H9 (cell line): ENCODE measurements around the gene PTPRR. TPM values are rescaled to one million over a fixed set of nuclear protein-coding genes. Genes with fewer than 3 reads are reported as not detected.

Source experiments
- DNase-seq: peaks from one replicate; pipeline ENCODE4 v3.0.0-alpha.2; 2017
- H2AFZ ChIP-seq: one replicate; pipeline ENCODE4 v1.6.1; 2013; ENCODE audit warnings: mild to moderate bottlenecking, low read length, control low read depth, moderate library complexity
- H2AK5ac ChIP-seq: 2 replicates; pipeline ENCODE4 v1.6.1; 2013; ENCODE audit warnings: low read length, control low read depth, mixed read lengths; ENCODE audit not compliant: insufficient read length
- H2BK120ac ChIP-seq: one replicate; pipeline ENCODE4 v1.6.1; 2013; ENCODE audit warnings: low read depth, mild to moderate bottlenecking, low read length, control low read depth, inconsistent platforms; ENCODE audit not compliant: poor library complexity, severe bottlenecking
- H2BK12ac ChIP-seq: 2 replicates; pipeline ENCODE4 v1.6.1; 2013; ENCODE audit warnings: low read length, control low read depth, mixed read lengths, low read depth; ENCODE audit not compliant: insufficient read length
- H2BK15ac ChIP-seq: 2 replicates; pipeline ENCODE4 v1.6.1; 2013; ENCODE audit warnings: low read depth, low read length, control low read depth
- H2BK20ac ChIP-seq: one replicate; pipeline ENCODE4 v1.6.1; 2013; ENCODE audit warnings: low read depth, mild to moderate bottlenecking, low read length, control low read depth, inconsistent platforms; ENCODE audit not compliant: poor library complexity, severe bottlenecking
- H2BK5ac ChIP-seq: 2 replicates; pipeline ENCODE4 v1.6.1; 2013; ENCODE audit warnings: low read length, control low read depth, mixed read lengths; ENCODE audit not compliant: insufficient read length
- H3K14ac ChIP-seq: 2 replicates; pipeline ENCODE4 v1.6.1; 2013; ENCODE audit warnings: low read length, control low read depth; ENCODE audit not compliant: insufficient read depth
- H3K18ac ChIP-seq: 2 replicates; pipeline ENCODE4 v1.6.1; 2013; ENCODE audit warnings: low read depth, mild to moderate bottlenecking, mixed read lengths, low read length, control low read depth; ENCODE audit not compliant: insufficient read length
- H3K23ac ChIP-seq: 2 replicates; pipeline ENCODE4 v1.6.1; 2013; ENCODE audit warnings: low read length, control low read depth, mixed read lengths, low read depth; ENCODE audit not compliant: insufficient read length
- H3K23me2 ChIP-seq: 2 replicates; pipeline ENCODE4 v1.6.1; 2013; ENCODE audit warnings: low read depth, mild to moderate bottlenecking, mixed read lengths, low read length, control low read depth; ENCODE audit not compliant: insufficient read length, poor library complexity, severe bottlenecking
- H3K27ac ChIP-seq: 2 replicates; pipeline ENCODE4 v1.5.1; 2013; ENCODE audit warnings: low read length, control low read depth, mixed read lengths, low read depth; ENCODE audit not compliant: insufficient read length
- H3K27me3 ChIP-seq: 2 replicates; pipeline ENCODE4 v1.6.1; 2013; ENCODE audit warnings: low read length, control low read depth, inconsistent platforms; ENCODE audit not compliant: insufficient read depth
- H3K4ac ChIP-seq: 2 replicates; pipeline ENCODE4 v1.6.1; 2013; ENCODE audit warnings: low read depth, mild to moderate bottlenecking, control low read depth, inconsistent platforms, low read length, moderate library complexity
- H3K4me1 ChIP-seq: 2 replicates; pipeline ENCODE4 v1.6.1; 2013; ENCODE audit warnings: low read length, control low read depth, inconsistent platforms; ENCODE audit not compliant: insufficient read depth
- H3K4me2 ChIP-seq: 2 replicates; pipeline ENCODE4 v1.6.1; 2013; ENCODE audit warnings: low read length, control low read depth, mixed read lengths; ENCODE audit not compliant: insufficient read length, insufficient read depth
- H3K56ac ChIP-seq: 2 replicates; pipeline ENCODE4 v1.6.1; 2013; ENCODE audit warnings: low read depth, mild to moderate bottlenecking, mixed read lengths, low read length, control low read depth; ENCODE audit not compliant: insufficient read length
- H3K79me1 ChIP-seq: 2 replicates; pipeline ENCODE4 v1.6.1; 2013; ENCODE audit warnings: low read depth, mild to moderate bottlenecking, moderate library complexity, low read length, control low read depth, inconsistent platforms; ENCODE audit not compliant: insufficient read depth, poor library complexity, severe bottlenecking
- H3K79me2 ChIP-seq: 2 replicates; pipeline ENCODE4 v1.6.1; 2013; ENCODE audit warnings: low read length, control low read depth, inconsistent platforms; ENCODE audit not compliant: insufficient read depth
- H3K9ac ChIP-seq: 2 replicates; pipeline ENCODE4 v1.6.1; 2013; ENCODE audit warnings: low read length, control low read depth, mixed read lengths; ENCODE audit not compliant: insufficient read length; ENCODE audit errors: extremely low read depth
- H3K9me3 ChIP-seq: one replicate; pipeline ENCODE4 v1.6.1; 2013; ENCODE audit warnings: low read depth, low read length, inconsistent platforms; ENCODE audit not compliant: control insufficient read depth
- H3T11ph ChIP-seq: one replicate; pipeline ENCODE4 v1.6.1; 2013; ENCODE audit warnings: mild to moderate bottlenecking, low read length, control low read depth, inconsistent platforms
- H4K20me1 ChIP-seq: one replicate; pipeline ENCODE4 v1.6.1; 2013; ENCODE audit not compliant: control insufficient read depth, insufficient read length, insufficient read depth
- H4K5ac ChIP-seq: 2 replicates; pipeline ENCODE4 v1.6.1; 2013; ENCODE audit warnings: low read depth, mild to moderate bottlenecking, mixed read lengths, low read length, control low read depth; ENCODE audit not compliant: insufficient read length
- H4K8ac ChIP-seq: replicated peaks from 2 replicates; pipeline ENCODE4 v1.6.1; 2013; ENCODE audit warnings: low read length, control low read depth, mixed read lengths, low read depth; ENCODE audit not compliant: insufficient read length
- H4K91ac ChIP-seq: 2 replicates; pipeline ENCODE4 v1.6.1; 2013; ENCODE audit warnings: low read depth, mild to moderate bottlenecking, moderate library complexity, mixed read lengths, low read length, control low read depth; ENCODE audit not compliant: insufficient read length
- H3K27ac Mint-ChIP-seq, 3 experiments: 2 replicates in 2 of 3; 3 replicates in 1 of 3; pipeline ENCODE4 v1.8.0; 2020 to 2021; ENCODE audit warnings: mixed read lengths in 3 of 3, mild to moderate bottlenecking in 1 of 3, moderate library complexity in 1 of 3
- H3K27me3 Mint-ChIP-seq: 2 replicates; pipeline ENCODE4 v1.8.0; 2021; ENCODE audit warnings: low read depth, mild to moderate bottlenecking, moderate library complexity, mixed read lengths
- H3K36me3 Mint-ChIP-seq, 3 experiments: 2 replicates in 2 of 3; 3 replicates in 1 of 3; pipeline ENCODE4 v1.8.0; 2020 to 2021; ENCODE audit warnings: low read depth in 3 of 3, mixed read lengths in 3 of 3; ENCODE audit not compliant: insufficient read depth in 1 of 3
- H3K4me1 Mint-ChIP-seq, 2 experiments: 2 replicates each; pipeline ENCODE4 v1.8.0; 2020; ENCODE audit warnings: mixed read lengths in 2 of 2
- H3K4me3 Mint-ChIP-seq, 2 experiments: 2 replicates in 1 of 2; 3 replicates in 1 of 2; pipeline ENCODE4 v1.8.0; 2020 to 2021; ENCODE audit warnings: mild to moderate bottlenecking in 2 of 2, mixed read lengths in 2 of 2, moderate library complexity in 1 of 2
- H3K9me3 Mint-ChIP-seq, 2 experiments: 2 replicates in 1 of 2; 3 replicates in 1 of 2; pipeline ENCODE4 v1.8.0; 2020; ENCODE audit warnings: mild to moderate bottlenecking in 2 of 2, mixed read lengths in 2 of 2, moderate library complexity in 1 of 2
- WGBS: extraction: QIAGEN DNeasy Blood & Tissue Kit; methylation state at CpG from one replicate; pipeline ENCODE4 v1.1.7; 2013; ENCODE audit warnings: missing lambda C conversion rate, low lambda C conversion rate, mixed read lengths; ENCODE audit not compliant: insufficient read length; ENCODE audit errors: extremely low coverage; 5-methylcytosine and 5-hydroxymethylcytosine counted together
- total RNA-seq: library from RNA; stranded (reverse); gene quantifications from 2 replicates; pipeline ENCODE4 v1.2.1, GENCODE V29; 2021
- TF ChIP-seq, protein P1 (sequence below): fragments of 200-600 bp; sonication (generic); conservative IDR thresholded peaks from 3 replicates; pipeline ENCODE4 v1.8.0; 2021; ENCODE audit warnings: antibody characterized with exemption, mild to moderate bottlenecking

The PTPRR gene
- total RNA-seq, 1 experiment from 2014 or later, result 0.22 TPM

DNA sequence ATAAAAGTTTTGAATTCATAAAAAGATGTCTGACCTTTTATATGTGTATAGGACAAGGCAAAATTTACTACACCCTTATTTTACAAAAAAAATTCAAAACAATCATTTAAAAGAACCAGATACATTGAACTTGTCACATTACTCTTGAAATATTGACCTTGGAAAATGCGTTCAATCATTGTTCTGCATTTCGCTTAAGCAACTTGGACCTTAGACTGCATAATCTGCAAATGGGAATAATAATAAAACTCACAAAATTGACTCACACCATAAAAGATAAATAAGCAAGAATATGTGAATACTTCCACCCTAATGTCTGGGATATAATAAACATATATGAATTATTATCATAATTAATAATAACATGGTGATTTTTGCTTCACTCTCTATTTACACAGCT, 213.9 kb downstream of the PTPRR start:
- Histone ChIP-seq H4K20me1 (no peaks in the 10 kb centered on the region), H3T11ph (no peak overlapping the region), H2BK15ac (no peak overlapping the region), H2BK120ac (no peak overlapping the region), H3K27ac (no peak overlapping the region), H3K79me2 (no peaks in the 10 kb centered on the region), H3K4ac (no peak overlapping the region), H3K23me2 (no peaks in the 10 kb centered on the region), H3K14ac (no peak overlapping the region), H2BK12ac (no peak overlapping the region), H4K91ac (no peak overlapping the region), H3K4me2 (no peak overlapping the region), H4K5ac (no peak overlapping the region), H3K9me3 (no peaks in the 10 kb centered on the region), H3K56ac (no peak overlapping the region), H2BK5ac (no peak overlapping the region), H3K18ac (no peak overlapping the region), H4K8ac (no peak overlapping the region), H3K27me3 (no peaks in the 10 kb centered on the region), H3K23ac (no peak overlapping the region), H2BK20ac (no peak overlapping the region), H3K4me1 (no peaks in the 10 kb centered on the region), H3K79me1 (no peaks in the 10 kb centered on the region), H2AK5ac (no peak overlapping the region), H2AFZ (no peak overlapping the region), H3K9ac (no peak overlapping the region)
- no CpG with 5 or more reads among the region's 2 CpGs for WGBS
- TF ChIP-seq, protein P1, sequence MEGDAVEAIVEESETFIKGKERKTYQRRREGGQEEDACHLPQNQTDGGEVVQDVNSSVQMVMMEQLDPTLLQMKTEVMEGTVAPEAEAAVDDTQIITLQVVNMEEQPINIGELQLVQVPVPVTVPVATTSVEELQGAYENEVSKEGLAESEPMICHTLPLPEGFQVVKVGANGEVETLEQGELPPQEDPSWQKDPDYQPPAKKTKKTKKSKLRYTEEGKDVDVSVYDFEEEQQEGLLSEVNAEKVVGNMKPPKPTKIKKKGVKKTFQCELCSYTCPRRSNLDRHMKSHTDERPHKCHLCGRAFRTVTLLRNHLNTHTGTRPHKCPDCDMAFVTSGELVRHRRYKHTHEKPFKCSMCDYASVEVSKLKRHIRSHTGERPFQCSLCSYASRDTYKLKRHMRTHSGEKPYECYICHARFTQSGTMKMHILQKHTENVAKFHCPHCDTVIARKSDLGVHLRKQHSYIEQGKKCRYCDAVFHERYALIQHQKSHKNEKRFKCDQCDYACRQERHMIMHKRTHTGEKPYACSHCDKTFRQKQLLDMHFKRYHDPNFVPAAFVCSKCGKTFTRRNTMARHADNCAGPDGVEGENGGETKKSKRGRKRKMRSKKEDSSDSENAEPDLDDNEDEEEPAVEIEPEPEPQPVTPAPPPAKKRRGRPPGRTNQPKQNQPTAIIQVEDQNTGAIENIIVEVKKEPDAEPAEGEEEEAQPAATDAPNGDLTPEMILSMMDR, result no peak
- H3K9me3 Mint-ChIP-seq, result no peaks in the 10 kb centered on the region
- DNase-seq, result no peak
- no peaks in the 10 kb centered on the region for H3K36me3 Mint-ChIP-seq
- H3K27ac Mint-ChIP-seq, result no peak overlapping the region
- peaks cover 0 to 5% of the 10 kb centered on the region in 2 experiments; a peak in 2 of 4 replicates for H3K4me1 Mint-ChIP-seq
- H3K27me3 Mint-ChIP-seq, result no peaks in the 10 kb centered on the region
- no peak overlapping the region for H3K4me3 Mint-ChIP-seq
